Prostate gland (tissue), 2 donors: ENCODE measurements around the gene ARL4A. TPM values are rescaled to one million over a fixed set of nuclear protein-coding genes. Genes with fewer than 3 reads are reported as not detected.

Experiments
- DNase-seq: peaks from one replicate; pipeline ENCODE4 v3.0.0-alpha.2; 2019; ENCODE audit warnings: low spot score
- H3K27ac ChIP-seq, 2 donors: fragments of 200-600 bp; sonication (generic); 2 replicates each; pipeline ENCODE4 v1.5.1; 2017 to 2019
- H3K27me3 ChIP-seq: fragments of 200-600 bp; sonication (generic); replicated peaks from 2 replicates; pipeline ENCODE4 v1.5.1; 2019; ENCODE audit not compliant: insufficient read depth
- H3K36me3 ChIP-seq, 2 donors: fragments of 200-600 bp; sonication (generic); 1 replicate in 1 of 2; 2 replicates in 1 of 2; pipeline versions ENCODE4 v1.5.1 to v1.8.1; 2017 to 2019
- H3K4me1 ChIP-seq: fragments of 200-600 bp; sonication (generic); replicated peaks from 2 replicates; pipeline ENCODE4 v1.5.1; 2019
- H3K4me3 ChIP-seq, 2 donors: fragments of 200-600 bp; sonication (generic); 2 replicates each; pipeline ENCODE4 v1.5.1; 2017 to 2019
- H3K9me3 ChIP-seq: fragments of 200-600 bp; sonication (generic); 2 replicates; pipeline ENCODE4 v1.5.1; 2017
- CTCF ChIP-seq, 4 experiments: fragments of 200-600 bp in 2 of 4; fragments of 450-650 bp in 2 of 4; sonication (generic) in 2 of 4; IDR thresholded peaks; 1 replicate in 3 of 4; 2 replicates in 1 of 4; pipeline ENCODE4 v1.5.1; 2016 to 2019; ENCODE audit warnings: antibody characterized with exemption in 4 of 4, mild to moderate bottlenecking in 2 of 4, moderate library complexity in 2 of 4
- POLR2A ChIP-seq: fragments of 450-650 bp; IDR thresholded peaks from one replicate; pipeline ENCODE4 v1.6.1; 2016; ENCODE audit warnings: antibody characterized with exemption, mild to moderate bottlenecking
- POLR2AphosphoS5 ChIP-seq: sonication (generic); formaldehyde crosslinking; IDR thresholded peaks from one replicate; pipeline ENCODE4 v1.6.1; 2017; ENCODE audit warnings: antibody characterized with exemption
- whole genome bisulfite sequencing: methylation state at CpG from one replicate; pipeline ENCODE4 v1.1.5; 2018; 5-methylcytosine and 5-hydroxymethylcytosine counted together
- intact Hi-C: fragments of 100-400 bp; cut with DNase I; formaldehyde crosslinking; loops from one replicate; pipeline ENCODE4 v1.14.2; 2022
- small RNA-seq, 2 donors: library from RNA; depleted of rRNA; stranded (forward); fragments of <200 nt; gene quantifications; one replicate each; pipeline ENCODE3, GENCODE V24; 2016
- total RNA-seq, 2 donors: library from RNA; depleted of rRNA; stranded (reverse); fragments of >200 nt; gene quantifications; one replicate each; pipeline ENCODE4 v1.1.0, GENCODE V29; 2016

The ARL4A gene
- total RNA-seq, 2 donors from 2014 or later: 34.3 to 37.3 TPM

DNA sequence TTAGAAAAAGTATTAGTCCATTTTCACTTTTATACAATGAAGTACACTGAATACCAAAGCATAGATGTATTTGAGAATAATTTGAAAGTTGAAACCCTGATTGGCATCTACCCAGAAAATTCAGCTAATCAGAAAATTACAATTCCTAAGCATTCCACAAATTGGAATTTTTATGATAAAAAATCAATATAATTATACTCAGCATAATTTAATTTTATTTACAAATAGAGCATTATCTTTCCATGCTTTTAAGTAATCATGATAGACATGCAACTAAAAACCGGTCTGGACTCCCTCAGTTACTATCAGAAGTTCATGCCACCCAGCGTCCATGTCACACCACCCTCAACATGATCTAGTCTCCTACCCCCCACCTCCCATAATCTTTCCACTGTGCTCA lies 50.4 kb downstream of the ARL4A start:
- DNase-seq: no peak
- Histone ChIP-seq H3K36me3 (no peaks in the 10 kb centered on the region), H3K27ac (no peak overlapping the region), H3K4me1 (no peaks in the 10 kb centered on the region), H3K4me3 (no peak overlapping the region), H3K27me3 (no peaks in the 10 kb centered on the region), H3K9me3 (no peaks in the 10 kb centered on the region)
- TF ChIP-seq POLR2AphosphoS5 (no peak), CTCF (IDR thresholded peaks at IDR 0.05) (no peak), POLR2A (no peak)
- whole genome bisulfite sequencing: 94% methylated on average over 2 of the region's 2 CpGs
- intact Hi-C loops: no loop called here

GRCh38 chr7:12738665-12739064 lies 51.2 kb downstream of the ARL4A start:
- Histone ChIP-seq H3K9me3 (no peaks in the 10 kb centered on the region), H3K27me3 (no peaks in the 10 kb centered on the region), H3K4me1 (no peaks in the 10 kb centered on the region), H3K36me3 (no peaks in the 10 kb centered on the region), H3K27ac (no peak overlapping the region), H3K4me3 (no peak overlapping the region)
- no peak for DNase-seq
- 34% methylated on average over 2 of the region's 2 CpGs for WGBS
- intact Hi-C loops: no loop called here
- TF ChIP-seq CTCF (IDR thresholded peaks at IDR 0.05) (no peak), POLR2AphosphoS5 (no peak), POLR2A (no peak)

Small RNA genes lying within 50 kb of the gene (small RNA-seq; reads per million reads assigned to genes)
- 0 reads per million in 2 donors for gene RF00264

Other genes starting within 250 kb of the ARL4A start
- gene SCIN, start 116.9 kb upstream of the ARL4A start, total RNA-seq: 10 to 100 TPM in 1 of 2 donors, 1 to 10 TPM in 1; 7.6 to 12.2 TPM